ENCODE data around the gene YJU2. TPM values are rescaled to one million over a fixed set of nuclear protein-coding genes. Genes with fewer than 3 reads are reported as not detected.

YJU2 gene
- total RNA-seq, 1 donor: 17.0 TPM

GRCh38 chr19:4266253-4267000 lies 19.5 kb downstream of the YJU2 start:
- Histone ChIP-seq H3K27ac (ENCODE audit: low read depth, low read length) (no peak overlapping the region), H3K4me3 (ENCODE audit: insufficient read depth, low read length) (no peak overlapping the region), H3K79me2 (ENCODE audit: insufficient read depth, low read length) (no peaks in the 10 kb centered on the region), H3K4me2 (ENCODE audit: insufficient read depth, low read length) (no peak overlapping the region), H3K36me3 (ENCODE audit: insufficient read depth, low read length) (peaks cover 12% of the 10 kb centered on the region), H4K20me1 (ENCODE audit: insufficient read depth, low read length) (no peaks in the 10 kb centered on the region), H3K9me3 (ENCODE audit: low read depth, low read length) (no peaks in the 10 kb centered on the region), H2AFZ (ENCODE audit: low read length) (no peak overlapping the region), H3K4me1 (ENCODE audit: insufficient read depth, low read length) (no peaks in the 10 kb centered on the region), H3K27me3 (ENCODE audit: insufficient read depth, low read length) (no peaks in the 10 kb centered on the region)
- no peak for TF ChIP-seq CTCF (IDR thresholded peaks at IDR 0.05; ENCODE audit: extremely low read depth, low read depth, low read length)
- no peak for DNase-seq (ENCODE audit: insufficient read length, low spot score, missing footprints)

GRCh38 chr19:4267101-4267900 lies 20.4 kb downstream of the YJU2 start:
- Histone ChIP-seq H4K20me1 (ENCODE audit: insufficient read depth, low read length) (no peaks in the 10 kb centered on the region), H3K36me3 (ENCODE audit: insufficient read depth, low read length) (peaks cover 12% of the 10 kb centered on the region), H3K79me2 (ENCODE audit: insufficient read depth, low read length) (no peaks in the 10 kb centered on the region), H3K4me3 (ENCODE audit: insufficient read depth, low read length) (no peak overlapping the region), H3K4me2 (ENCODE audit: insufficient read depth, low read length) (no peak overlapping the region), H3K4me1 (ENCODE audit: insufficient read depth, low read length) (no peaks in the 10 kb centered on the region), H2AFZ (ENCODE audit: low read length) (no peak overlapping the region), H3K27ac (ENCODE audit: low read depth, low read length) (no peak overlapping the region), H3K9me3 (ENCODE audit: low read depth, low read length) (no peaks in the 10 kb centered on the region), H3K27me3 (ENCODE audit: insufficient read depth, low read length) (no peaks in the 10 kb centered on the region)
- DNase-seq (ENCODE audit: insufficient read length, low spot score, missing footprints): peak; percentile 92
- TF ChIP-seq CTCF (IDR thresholded peaks at IDR 0.05; ENCODE audit: extremely low read depth, low read depth, low read length): peak; percentile 58

- TF ChIP-seq CTCF (IDR thresholded peaks at IDR 0.05; ENCODE audit: extremely low read depth, low read depth, low read length): no peak
- H3K4me2 ChIP-seq (ENCODE audit: insufficient read depth, low read length): no peak overlapping the region
- H3K4me3 ChIP-seq (ENCODE audit: insufficient read depth, low read length): no peak overlapping the region
- no peaks in the 10 kb centered on the region for H3K9me3 ChIP-seq (ENCODE audit: low read depth, low read length)
- H3K27ac ChIP-seq (ENCODE audit: low read depth, low read length): no peak overlapping the region
- H4K20me1 ChIP-seq (ENCODE audit: insufficient read depth, low read length): no peaks in the 10 kb centered on the region
- no peaks in the 10 kb centered on the region for H3K27me3 ChIP-seq (ENCODE audit: insufficient read depth, low read length)
- H3K4me1 ChIP-seq (ENCODE audit: insufficient read depth, low read length): no peaks in the 10 kb centered on the region
- peaks cover 12% of the 10 kb centered on the region for H3K36me3 ChIP-seq (ENCODE audit: insufficient read depth, low read length)
- H3K79me2 ChIP-seq (ENCODE audit: insufficient read depth, low read length): no peaks in the 10 kb centered on the region
- no peak overlapping the region for H2AFZ ChIP-seq (ENCODE audit: low read length)
- DNase-seq (ENCODE audit: insufficient read length, low spot score, missing footprints): peak; percentile 69
Observed at GRCh38 chr19:4267901-4268815, 21.3 kb downstream of the YJU2 start.
